ENCODE data around the gene CARHSP1. TPM values are rescaled to one million over a fixed set of nuclear protein-coding genes. Genes with fewer than 3 reads are reported as not detected.

Gene CARHSP1
- total RNA-seq, 4 donors from 2014 or later: 89.3 to 135 (median 124) TPM

DNA sequence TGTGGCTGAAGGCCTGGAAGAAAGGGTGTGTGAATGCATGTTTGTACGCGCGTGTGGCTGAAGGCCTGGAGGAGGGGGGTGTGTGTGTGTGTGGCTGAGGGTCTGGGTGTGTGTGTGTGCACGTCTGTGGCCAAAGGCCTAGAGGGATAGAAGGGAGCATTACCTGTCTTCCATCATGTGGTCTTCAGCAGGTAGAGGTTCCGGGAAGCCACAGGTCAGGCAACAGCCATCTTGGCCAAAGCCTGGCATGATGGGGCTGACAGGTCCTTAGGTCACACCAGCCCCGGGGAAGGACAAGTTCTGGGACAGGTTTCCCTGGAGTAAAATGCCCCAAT, 18.6 kb upstream of the CARHSP1 start:
- DNase-seq (ENCODE audit: low spot score) (no peak), ATAC-seq (ENCODE audit: low FRiP score) (no peak)
- TF ChIP-seq, protein P1, sequence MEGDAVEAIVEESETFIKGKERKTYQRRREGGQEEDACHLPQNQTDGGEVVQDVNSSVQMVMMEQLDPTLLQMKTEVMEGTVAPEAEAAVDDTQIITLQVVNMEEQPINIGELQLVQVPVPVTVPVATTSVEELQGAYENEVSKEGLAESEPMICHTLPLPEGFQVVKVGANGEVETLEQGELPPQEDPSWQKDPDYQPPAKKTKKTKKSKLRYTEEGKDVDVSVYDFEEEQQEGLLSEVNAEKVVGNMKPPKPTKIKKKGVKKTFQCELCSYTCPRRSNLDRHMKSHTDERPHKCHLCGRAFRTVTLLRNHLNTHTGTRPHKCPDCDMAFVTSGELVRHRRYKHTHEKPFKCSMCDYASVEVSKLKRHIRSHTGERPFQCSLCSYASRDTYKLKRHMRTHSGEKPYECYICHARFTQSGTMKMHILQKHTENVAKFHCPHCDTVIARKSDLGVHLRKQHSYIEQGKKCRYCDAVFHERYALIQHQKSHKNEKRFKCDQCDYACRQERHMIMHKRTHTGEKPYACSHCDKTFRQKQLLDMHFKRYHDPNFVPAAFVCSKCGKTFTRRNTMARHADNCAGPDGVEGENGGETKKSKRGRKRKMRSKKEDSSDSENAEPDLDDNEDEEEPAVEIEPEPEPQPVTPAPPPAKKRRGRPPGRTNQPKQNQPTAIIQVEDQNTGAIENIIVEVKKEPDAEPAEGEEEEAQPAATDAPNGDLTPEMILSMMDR (IDR thresholded peaks at IDR 0.05): no peak

DNA sequence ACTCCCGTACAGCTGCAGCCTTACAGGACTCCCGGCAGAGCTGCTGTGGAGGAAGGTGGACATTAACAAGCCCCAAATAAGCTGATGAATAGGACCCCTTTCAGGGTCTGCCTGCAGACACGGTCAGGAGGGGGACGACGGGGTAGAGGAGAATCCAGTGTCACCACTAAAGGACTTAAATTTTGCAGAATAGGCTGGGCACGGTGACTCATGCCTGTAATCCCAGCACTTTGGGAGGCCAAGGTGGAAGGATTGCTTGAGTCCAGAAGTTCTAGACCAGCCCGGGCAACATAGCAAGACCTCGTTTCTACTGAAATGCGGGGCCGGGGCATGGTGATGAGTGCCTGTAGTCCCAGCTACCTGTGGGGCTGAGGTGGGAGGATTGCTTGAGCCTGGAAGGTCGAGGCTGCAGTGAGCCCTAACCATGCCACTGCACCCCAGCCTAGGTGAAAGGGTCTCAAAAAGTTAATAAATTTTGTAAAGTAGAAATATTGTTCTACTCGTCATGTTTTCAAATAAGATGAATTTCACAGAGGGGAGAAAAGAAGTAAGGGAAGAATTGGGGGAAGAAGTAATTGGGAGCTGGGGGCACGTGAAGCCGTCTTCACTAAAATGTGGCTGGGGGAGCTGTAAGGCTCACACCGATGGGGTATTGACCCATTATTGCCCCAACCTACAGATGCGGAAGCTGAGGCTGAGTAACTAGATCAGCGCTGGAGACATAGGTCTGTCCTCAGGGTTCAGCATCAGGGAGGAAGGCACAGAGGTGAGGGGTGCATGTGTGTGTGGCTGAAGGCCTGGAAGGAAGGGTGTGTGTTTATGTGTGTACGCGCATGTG, 18.0 kb upstream of the CARHSP1 start:
- DNase-seq (ENCODE audit: low spot score) (no peak), ATAC-seq (ENCODE audit: low FRiP score) (no peak)
- TF ChIP-seq, protein P1 (IDR thresholded peaks at IDR 0.05): no peak

DNA sequence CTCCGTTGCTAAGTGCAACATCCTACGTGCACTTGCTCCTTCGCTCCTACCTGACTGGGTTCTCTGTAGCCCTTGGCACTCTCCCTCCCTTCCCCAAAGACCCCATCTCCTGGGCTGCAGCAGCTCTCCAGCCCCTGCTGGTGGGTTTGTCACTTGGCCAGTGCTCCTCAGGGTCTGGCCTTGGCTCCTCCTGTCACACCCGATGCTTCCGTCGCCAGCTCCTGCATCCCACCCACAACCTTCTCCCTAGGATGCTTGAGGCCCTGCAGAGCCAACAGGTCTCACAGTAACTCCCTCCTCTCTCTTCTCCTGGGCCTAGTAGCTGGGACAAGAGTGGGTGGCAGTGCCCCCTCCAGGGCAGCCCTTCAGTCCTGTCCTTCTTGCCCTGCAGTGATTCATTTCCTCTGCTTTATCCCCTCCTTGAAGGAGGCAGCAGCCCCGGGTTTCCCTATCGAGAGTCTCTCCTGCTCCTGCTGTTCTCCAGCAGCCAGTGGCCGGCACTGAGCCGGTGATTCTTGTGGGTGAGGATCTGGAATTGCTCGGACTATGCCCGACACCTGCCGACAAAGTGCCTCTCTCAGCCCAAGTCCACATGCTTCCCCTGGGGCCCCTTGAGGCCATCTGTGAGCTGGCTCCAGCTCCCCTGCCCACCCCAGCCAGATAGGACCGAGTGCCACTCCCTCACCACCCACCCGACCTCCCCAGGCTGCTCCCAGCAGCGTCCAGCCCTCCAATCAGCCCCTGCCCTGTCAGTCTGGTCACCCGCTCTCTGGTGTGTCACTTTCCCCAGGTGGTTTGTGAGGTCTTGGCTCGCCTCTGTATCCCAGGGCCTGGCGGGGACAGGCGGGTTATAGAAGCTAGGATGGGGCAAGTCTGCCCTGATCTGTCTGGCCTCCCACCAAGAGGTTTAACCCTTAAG, 17.1 kb upstream of the CARHSP1 start:
- ATAC-seq (ENCODE audit: low FRiP score): no peak
- DNase-seq (ENCODE audit: low spot score): no peak
- TF ChIP-seq, protein P1 (IDR thresholded peaks at IDR 0.05): no peak

DNA sequence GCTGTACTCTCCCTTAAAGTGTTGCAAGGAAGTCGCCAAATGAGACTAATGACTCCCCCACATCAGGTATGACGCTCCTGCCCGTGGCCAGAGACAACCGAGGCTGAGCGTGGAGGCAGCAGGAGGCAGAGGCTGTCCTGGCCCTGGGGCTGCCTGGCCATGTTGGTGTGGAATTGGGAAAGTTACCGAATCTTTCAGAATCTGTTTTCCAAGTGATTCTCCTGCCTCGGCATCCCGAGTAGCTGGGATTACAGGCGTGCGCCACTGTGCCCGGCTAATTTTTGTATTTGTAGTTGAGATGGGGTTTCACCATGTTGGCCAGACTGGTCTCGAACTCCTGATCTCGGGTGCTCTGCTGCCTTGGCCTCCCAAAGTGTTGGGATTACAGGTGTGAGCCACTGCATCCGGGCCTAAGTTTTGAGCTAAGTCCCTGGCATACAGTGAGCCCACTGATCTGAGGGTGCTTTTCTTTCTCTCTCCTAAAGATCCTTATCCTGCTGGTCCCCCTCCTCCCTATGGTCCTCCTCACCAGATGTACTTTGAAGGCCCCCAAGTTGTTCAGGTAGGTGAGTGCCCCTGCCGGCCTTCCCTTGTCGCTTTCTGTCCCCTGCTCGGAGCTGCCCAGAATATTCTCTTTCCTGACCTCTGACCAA, 14.0 kb upstream of the CARHSP1 start:
- ATAC-seq (ENCODE audit: low FRiP score) (no peak), DNase-seq (ENCODE audit: low spot score) (no peak)
- TF ChIP-seq, protein P1 (IDR thresholded peaks at IDR 0.05): no peak

DNA sequence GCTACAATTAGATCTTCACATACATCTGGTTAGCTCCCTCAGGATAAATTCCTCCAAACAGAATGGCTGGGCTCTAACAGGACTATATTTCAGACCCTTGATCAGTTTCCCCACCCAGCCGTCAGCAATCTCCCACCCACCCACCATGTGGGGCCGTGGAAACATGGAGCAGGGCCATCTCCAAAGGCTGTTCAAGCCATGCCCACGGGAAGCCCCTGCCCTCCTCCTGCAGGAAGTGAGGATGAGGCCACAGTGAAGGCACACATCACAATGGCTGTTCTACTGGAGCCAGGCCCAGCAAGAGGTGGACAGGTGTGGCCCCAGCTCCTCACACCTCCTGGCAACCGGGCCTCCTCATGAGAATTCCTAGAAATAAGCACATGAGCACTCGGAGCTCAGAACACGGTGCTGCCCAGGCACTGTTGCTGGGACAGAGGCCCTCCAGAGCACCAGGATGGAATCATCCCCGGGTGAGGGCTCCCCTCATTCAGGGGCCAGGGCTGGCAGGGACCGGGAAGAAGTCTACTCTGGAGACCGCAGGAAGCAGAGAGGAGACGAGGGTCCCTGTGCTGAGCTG, 13.3 kb upstream of the CARHSP1 start, which contains the start of gene LITAFD:
Gene LITAFD (plus strand): TSS at position 311 of the 577 bp plus-strand sequence. CDS start 2,005 bp downstream, outside the sequence.
- no peak for DNase-seq (ENCODE audit: low spot score)
- TF ChIP-seq, protein P1 (IDR thresholded peaks at IDR 0.05): no peak
- ATAC-seq (ENCODE audit: low FRiP score): no peak

DNA sequence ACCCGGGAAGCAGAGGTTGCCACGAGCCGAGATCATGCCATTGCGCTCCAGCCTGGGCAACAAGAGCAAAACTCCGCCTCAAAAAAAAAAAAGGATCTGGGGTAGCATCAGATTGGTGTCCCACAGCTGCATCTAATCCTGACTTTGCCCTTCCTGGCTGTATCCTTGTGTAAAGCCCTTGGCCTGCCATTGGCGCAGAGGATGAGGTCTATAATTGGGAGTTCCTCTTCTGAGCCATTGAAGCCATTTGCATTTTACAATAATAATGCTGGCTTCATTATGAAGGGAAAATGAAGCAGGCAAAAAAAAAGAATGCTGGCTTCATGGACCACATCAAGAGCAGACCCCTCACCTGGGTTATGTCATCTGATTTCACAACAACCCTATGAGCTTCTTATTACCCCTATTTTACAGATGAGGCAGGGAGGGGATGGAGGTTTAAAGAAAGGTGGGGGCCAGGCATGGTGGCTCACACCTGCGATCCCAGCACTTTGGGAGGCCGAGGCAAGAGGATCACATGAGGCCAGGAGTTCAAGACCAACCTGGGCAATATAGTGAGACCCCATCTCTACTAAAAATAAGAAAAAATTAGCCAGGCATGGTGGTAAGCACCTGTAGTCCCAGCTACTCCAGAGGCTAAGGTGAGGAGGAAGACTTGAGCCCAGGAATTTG, 12.2 kb upstream of the CARHSP1 start:
- TF ChIP-seq, protein P1 (IDR thresholded peaks at IDR 0.05): no peak
- DNase-seq (ENCODE audit: low spot score) (no peak), ATAC-seq (ENCODE audit: low FRiP score) (no peak)

All from omental fat pad (tissue), 4 donors.